ENCODE measurements around the gene NMNAT2. TPM values are rescaled to one million over a fixed set of nuclear protein-coding genes. Genes with fewer than 3 reads are reported as not detected.

NMNAT2 gene
- total and polyA plus RNA-seq, 12 donors: 0.23 to 5.8 (median 2.1) TPM

DNA sequence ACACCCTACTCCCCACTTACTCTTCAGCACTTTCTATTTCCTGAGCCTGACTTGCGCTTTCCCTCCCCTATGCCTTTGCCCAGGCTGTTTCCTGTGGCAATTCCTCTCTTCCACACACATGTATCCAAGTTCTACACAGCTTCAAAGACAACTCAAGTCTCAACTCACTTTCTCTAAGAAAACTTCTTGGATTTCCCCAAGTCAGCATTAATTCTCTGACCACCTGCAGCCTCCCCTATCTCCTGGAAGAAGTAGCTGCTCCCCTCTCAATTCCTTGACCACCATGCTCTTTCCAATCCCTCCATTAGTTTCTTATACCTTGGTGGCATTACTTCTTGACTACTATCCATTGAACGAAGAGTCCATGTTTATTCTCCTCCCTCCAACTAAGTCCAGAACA is 42.8 kb downstream of the NMNAT2 start:
- ATAC-seq (no peak), DNase-seq (no peak)
- Histone ChIP-seq H3K27me3 (peaks cover 0 to under 1% (median 0%) of the 10 kb centered on the region in 7 donors), H3K4me1 (no peaks in the 10 kb centered on the region), H3K36me3 (no peaks in the 10 kb centered on the region), H3K9me3 (no peaks in the 10 kb centered on the region), H3K27ac (no peak overlapping the region), H3K4me3 (no peak overlapping the region)
- WGBS, 2 donors: 92 to 95% methylated on average over 2 of the region's 2 CpGs
- TF ChIP-seq, protein P1, sequence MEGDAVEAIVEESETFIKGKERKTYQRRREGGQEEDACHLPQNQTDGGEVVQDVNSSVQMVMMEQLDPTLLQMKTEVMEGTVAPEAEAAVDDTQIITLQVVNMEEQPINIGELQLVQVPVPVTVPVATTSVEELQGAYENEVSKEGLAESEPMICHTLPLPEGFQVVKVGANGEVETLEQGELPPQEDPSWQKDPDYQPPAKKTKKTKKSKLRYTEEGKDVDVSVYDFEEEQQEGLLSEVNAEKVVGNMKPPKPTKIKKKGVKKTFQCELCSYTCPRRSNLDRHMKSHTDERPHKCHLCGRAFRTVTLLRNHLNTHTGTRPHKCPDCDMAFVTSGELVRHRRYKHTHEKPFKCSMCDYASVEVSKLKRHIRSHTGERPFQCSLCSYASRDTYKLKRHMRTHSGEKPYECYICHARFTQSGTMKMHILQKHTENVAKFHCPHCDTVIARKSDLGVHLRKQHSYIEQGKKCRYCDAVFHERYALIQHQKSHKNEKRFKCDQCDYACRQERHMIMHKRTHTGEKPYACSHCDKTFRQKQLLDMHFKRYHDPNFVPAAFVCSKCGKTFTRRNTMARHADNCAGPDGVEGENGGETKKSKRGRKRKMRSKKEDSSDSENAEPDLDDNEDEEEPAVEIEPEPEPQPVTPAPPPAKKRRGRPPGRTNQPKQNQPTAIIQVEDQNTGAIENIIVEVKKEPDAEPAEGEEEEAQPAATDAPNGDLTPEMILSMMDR (IDR thresholded peaks at IDR 0.05): no peak
- intact Hi-C loops (cut with DNase I): no loop called here

DNA sequence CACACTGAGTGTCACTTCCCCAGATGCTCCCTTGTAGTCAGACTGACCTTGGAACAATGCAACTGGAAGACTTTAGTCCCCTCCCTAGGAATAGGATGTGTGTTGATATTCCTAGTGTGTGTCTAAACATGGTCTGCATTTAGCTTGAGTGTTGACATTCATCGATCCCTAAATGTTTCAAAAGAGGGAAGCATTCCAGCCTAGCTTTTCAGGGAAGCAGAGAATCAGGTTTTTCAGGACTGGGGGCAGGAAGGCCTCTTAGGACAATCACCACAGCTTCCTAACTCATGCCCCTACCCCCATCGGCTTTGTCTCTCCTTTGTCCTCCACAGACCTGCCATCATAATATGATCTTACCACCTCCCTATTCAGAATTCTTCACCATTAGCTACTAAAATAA is 43.4 kb downstream of the NMNAT2 start:
- Histone ChIP-seq H3K36me3 (no peaks in the 10 kb centered on the region), H3K27me3 (no peaks in the 10 kb centered on the region), H3K27ac (no peak overlapping the region), H3K9me3 (no peaks in the 10 kb centered on the region), H3K4me3 (no peak overlapping the region), H3K4me1 (no peaks in the 10 kb centered on the region)
- WGBS, 2 donors: 86 to 95% methylated on average over 2 of the region's 2 CpGs
- intact Hi-C loops (cut with DNase I): no loop called here
- DNase-seq (no peak), ATAC-seq (no peak)
- TF ChIP-seq, protein P1 (IDR thresholded peaks at IDR 0.05): no peak

DNA sequence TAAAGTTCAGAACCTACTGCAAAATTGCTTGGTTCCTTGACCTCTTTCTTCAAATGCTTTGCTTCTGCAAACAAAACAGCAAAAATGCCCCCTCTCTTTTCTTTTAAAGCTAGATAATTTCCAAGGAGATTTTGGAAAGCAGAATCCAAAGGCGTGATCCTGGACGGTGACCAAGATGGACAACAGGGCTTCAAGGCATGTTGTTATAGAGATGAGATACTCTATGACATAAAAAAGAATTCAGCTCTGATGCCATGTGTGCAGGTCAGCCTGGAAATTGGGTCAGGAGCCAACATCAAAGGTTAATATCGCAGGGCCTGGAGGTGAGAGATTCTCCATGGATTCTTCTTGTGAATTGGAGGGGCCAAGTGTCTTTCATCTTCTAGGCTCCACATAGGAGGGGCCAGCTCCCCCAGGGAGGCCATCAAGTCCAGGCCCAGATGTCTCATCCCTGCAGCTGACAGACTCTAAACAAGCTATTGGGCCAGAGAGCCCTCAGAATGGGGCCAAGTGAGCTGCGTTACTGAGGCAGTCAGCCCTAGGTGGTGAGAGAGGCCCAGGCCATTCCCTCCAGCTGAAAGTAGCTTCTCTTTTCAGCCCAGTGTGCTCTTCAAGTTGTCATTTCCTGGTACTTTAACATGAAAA is 45.5 kb downstream of the NMNAT2 start:
- no peaks in the 10 kb centered on the region for H3K9me3 ChIP-seq
- DNase-seq (no peak), ATAC-seq (no peak)
- WGBS, 2 donors: 74 to 82% methylated on average over 4 of the region's 4 CpGs
- no peaks in the 10 kb centered on the region for H3K36me3 ChIP-seq
- peaks cover 0 to 8% (median 0%) of the 10 kb centered on the region in 9 donors for H3K4me1 ChIP-seq
- TF ChIP-seq, protein P1 (IDR thresholded peaks at IDR 0.05): no peak
- H3K27me3 ChIP-seq: no peaks in the 10 kb centered on the region
- no peak overlapping the region for H3K27ac ChIP-seq
- H3K4me3 ChIP-seq: no peak overlapping the region
- intact Hi-C loops (cut with DNase I): no loop called here

DNA sequence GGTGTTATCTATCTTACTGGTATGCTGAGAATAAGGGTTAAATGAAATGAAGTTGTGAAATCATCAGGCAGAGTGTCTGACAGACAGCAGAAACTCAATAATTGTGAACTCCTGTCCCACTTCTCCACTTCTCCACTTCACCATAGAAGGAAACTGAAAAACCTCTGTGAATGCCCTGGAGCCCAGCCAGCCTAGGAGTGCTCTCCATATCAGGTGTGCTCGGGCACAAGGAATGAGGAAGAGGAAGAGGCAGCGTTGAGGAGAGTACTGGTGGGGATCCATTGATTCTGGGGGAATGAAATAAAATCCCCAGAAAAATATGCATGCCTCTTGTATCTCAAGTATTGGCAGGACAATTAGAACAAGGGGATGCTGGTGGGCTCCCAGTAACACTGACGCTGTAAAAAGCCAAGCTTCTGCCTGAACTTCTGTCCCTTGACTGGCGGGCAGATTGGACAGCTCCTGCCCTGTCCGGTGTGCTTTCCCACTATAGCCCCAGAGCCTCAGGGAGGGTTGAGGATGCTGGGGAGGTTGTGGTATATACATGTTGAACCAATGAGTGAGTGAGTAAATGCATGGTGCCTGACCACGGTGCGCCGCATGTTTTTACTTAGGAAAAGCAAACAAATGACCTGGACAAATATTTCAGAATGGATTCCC is 47.7 kb downstream of the NMNAT2 start:
- no peaks in the 10 kb centered on the region for H3K36me3 ChIP-seq
- H3K27me3 ChIP-seq: no peaks in the 10 kb centered on the region
- TF ChIP-seq, protein P1 (IDR thresholded peaks at IDR 0.05): no peak
- no peak overlapping the region for H3K27ac ChIP-seq
- 56 to 63% methylated on average over 8 of the region's 8 CpGs for WGBS, 2 donors
- no peaks in the 10 kb centered on the region for H3K9me3 ChIP-seq
- intact Hi-C loops (cut with DNase I): no loop called here
- peaks cover 0 to 17% (median 0%) of the 10 kb centered on the region in 9 donors for H3K4me1 ChIP-seq
- H3K4me3 ChIP-seq: no peak overlapping the region
- DNase-seq (no peak), ATAC-seq (no peak)
